ENCODE measurements around the gene MBP.

DNA sequence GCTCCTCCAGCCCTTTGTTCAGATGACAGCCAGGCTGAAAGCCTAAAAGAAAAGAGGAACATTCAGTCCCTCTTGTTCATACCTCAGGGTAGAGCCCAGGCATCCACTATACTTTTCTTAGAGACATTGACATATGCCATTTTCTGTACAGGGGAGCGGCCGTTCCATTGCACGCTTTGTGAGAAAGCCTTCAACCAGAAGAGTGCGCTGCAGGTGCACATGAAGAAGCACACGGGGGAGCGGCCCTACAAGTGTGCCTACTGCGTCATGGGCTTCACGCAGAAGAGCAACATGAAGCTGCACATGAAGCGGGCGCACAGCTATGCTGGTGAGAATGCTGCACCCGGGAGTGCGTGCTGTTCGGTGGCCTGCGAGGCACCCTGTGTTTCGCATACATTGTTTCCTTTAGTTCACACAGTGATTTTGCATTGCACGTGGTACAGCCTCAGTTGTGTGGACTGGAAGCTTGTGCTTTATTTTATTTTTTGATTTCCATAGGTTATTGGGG is 172.0 kb downstream of the MBP start:
- no peak for TF ChIP-seq TAF1 (IDR thresholded peaks at IDR 0.05; ENCODE audit: borderline replicate concordance, insufficient read depth, low read length)
- TF ChIP-seq, protein P1, sequence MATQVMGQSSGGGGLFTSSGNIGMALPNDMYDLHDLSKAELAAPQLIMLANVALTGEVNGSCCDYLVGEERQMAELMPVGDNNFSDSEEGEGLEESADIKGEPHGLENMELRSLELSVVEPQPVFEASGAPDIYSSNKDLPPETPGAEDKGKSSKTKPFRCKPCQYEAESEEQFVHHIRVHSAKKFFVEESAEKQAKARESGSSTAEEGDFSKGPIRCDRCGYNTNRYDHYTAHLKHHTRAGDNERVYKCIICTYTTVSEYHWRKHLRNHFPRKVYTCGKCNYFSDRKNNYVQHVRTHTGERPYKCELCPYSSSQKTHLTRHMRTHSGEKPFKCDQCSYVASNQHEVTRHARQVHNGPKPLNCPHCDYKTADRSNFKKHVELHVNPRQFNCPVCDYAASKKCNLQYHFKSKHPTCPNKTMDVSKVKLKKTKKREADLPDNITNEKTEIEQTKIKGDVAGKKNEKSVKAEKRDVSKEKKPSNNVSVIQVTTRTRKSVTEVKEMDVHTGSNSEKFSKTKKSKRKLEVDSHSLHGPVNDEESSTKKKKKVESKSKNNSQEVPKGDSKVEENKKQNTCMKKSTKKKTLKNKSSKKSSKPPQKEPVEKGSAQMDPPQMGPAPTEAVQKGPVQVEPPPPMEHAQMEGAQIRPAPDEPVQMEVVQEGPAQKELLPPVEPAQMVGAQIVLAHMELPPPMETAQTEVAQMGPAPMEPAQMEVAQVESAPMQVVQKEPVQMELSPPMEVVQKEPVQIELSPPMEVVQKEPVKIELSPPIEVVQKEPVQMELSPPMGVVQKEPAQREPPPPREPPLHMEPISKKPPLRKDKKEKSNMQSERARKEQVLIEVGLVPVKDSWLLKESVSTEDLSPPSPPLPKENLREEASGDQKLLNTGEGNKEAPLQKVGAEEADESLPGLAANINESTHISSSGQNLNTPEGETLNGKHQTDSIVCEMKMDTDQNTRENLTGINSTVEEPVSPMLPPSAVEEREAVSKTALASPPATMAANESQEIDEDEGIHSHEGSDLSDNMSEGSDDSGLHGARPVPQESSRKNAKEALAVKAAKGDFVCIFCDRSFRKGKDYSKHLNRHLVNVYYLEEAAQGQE (IDR thresholded peaks at IDR 0.05; ENCODE audit: insufficient read depth in 1 of 2, low read depth in 2 of 2, low read length in 2 of 2): no peak

All from PFSK-1 (cell line).